GM19455 (cell line): ENCODE measurements around the gene SLC22A23.

Experiments
- ATAC-seq: cut with Tn5 transposase; IDR thresholded peaks from one replicate; pipeline ENCODE4 v1.9.1; 2021; ENCODE audit not compliant: unreplicated experiment

Gene SLC22A23

GRCh38 chr6:3232017-3232945, 224.6 kb downstream of the SLC22A23 start:
- ATAC-seq: no peak

DNA sequence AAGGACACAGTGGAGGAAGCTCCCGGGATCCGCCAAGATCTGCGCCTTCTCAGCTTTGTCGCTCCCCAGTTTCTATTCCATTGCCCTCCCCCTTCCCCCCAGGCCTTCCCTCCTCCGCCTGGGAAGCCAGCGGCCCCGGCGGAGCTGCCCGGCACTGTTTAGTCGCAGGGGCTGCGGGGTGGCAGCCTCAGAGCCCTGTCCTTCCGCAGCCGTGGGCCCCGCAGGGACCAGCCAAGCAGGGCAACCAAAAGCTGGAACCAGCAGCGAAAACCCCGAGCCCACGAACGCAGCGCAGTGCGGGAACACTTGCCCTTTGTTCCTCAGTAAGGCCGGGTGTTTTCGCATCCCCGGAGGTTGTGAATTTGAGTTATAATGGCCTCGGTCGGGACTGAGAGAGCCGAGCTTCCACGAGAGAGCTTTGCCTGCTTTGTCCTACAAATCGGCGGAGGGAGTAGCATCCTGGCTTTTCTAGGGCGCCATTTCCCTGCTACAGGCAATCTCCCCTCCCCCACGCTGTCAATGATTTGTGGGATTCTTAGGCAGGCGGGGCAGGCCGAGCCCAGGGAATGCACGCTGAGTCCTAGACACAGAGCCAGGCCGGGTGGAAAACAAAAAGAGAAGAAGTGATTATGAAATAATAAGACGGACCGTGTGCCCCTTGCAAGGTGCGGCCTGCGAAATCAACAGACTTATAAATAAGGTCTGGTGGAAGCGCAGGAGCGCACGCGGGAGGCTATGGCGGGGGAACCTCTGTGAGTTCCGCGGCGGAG, 225.4 kb downstream of the SLC22A23 start:
- no peak for ATAC-seq

- no peak for ATAC-seq
These were observed 226.0 kb downstream of the SLC22A23 start for GRCh38 chr6:3230900-3231246.

DNA sequence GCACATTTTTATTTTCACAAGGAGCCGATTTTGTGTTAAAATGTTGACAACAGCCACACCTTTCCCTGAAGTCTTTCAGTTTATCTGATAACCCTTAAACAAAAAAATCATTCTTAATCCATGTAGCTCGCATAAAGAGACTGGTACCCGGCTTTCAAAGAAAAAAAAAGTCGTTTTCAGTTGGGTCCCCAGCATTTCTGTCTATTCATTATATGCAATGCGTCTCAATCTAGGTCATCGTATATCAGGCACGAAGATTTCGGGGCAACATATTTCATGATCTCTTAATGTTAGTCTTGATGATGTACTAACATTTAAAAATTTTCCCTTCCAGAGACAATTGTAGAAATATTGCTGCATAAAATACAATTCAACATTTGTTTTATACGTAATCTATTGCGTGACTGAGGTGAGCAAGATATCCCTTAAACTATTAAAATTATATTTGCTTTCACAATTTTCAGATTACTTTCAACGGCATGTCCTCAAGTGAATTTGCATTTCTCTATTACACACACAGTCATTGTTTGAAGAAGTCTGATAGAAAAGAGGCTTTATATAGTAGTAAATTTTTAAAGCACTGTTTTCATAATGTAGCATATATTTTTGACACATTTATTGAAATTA, 226.5 kb downstream of the SLC22A23 start:
- no peak for ATAC-seq

GRCh38 chr6:3229566-3230178, 227.2 kb downstream of the SLC22A23 start:
- ATAC-seq: no peak

DNA sequence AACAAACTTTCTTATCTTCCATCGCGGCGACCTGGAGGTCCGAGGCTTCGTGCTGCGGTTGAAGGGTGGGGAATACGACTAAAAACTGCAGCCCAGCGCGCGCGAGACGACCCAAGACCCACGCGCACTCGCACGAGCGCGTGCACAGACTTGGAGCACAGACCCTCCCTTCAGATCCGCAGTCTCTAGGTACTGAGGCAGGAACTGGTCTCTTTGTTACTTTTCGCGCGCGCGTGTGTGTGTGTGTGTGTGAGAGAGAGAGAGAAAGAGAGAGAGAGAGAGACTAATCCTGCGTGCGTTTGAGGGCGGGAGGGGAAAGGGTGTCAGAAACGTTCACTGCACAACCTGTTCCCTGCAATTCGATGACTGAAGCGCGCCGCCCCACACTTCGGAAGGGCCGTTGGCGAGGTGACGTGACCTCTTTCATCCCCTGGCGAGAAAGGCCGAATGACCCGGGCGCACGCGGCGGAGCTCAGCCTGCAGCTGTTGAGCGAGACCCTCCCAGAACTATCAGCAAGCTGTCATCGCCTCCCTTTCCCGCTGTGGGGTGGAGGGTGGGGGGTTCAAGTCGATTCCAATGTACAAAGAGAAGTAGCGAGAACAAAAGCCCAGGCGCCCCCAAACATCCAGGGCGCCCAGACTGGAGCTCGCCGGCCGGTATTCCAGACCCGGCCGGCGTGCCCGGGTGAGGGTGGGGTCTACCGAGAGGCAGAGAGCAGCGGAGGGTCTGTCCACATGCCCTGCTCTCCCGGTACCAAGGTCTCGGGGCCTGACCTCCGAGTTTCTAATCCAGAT, 227.9 kb downstream of the SLC22A23 start:
- no peak for ATAC-seq

GRCh38 chr6:3228046-3228671, 228.7 kb downstream of the SLC22A23 start:
- no peak for ATAC-seq

GRCh38 chr6:3227363-3228045, 229.3 kb downstream of the SLC22A23 start, which contains the start of gene TUBB2B:
Gene TUBB2B (minus strand): TSS chr6:3227653. CDS start chr6:3227543, 110 bp downstream.
- ATAC-seq: no peak

- no peak for ATAC-seq
These were observed 230.1 kb downstream of the SLC22A23 start for GRCh38 chr6:3226481-3227362.

DNA sequence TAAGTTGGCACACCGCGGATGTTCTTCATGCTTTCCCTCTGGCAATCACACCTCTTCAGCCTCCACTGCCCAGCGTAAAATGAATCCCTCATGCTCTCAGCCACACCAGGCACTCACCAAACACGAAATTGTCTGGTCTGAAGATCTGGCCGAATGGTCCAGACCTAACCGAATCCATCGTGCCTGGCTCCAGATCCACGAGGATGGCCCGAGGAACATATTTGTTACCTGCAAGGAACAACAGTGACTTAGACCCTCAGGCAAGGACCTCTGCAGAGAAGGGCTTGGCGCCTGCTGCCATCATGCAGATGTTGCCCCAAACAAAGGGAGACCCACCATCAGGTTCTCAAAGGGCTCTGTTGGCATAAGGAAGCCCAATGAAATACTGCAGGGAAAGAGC, 230.8 kb downstream of the SLC22A23 start:
- no peak for ATAC-seq

- no peak for ATAC-seq
These were observed 234.3 kb downstream of the SLC22A23 start for GRCh38 chr6:3222506-3223038.

- no peak for ATAC-seq
These were observed 235.3 kb downstream of the SLC22A23 start for GRCh38 chr6:3221578-3221977.

DNA sequence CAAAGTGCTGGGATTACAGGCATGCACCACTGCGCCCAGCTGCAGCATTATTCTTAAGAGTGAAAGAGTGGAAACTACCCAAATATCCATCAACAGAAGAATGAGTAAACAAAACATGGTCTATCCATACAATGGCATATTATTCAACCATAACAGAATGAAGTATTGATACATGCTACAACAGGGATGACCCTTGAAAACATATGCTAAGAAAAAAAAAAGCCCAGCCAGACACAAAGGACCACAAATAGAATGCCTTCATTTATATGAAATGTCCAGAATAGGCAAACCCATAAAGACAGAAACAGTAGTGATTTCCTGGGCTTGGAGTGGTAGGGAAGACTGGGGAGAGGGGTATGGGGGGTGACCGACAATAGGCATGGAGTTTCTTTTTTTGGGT, 236.5 kb downstream of the SLC22A23 start:
- ATAC-seq: no peak
